NCI-H1436 (cell line): ENCODE measurements around the gene IKZF5.

Experiments used
- DNase-seq: peaks from one replicate; lab custom pipeline; 2025; lab: John Stamatoyannopoulos, UW

IKZF5 gene

DNA sequence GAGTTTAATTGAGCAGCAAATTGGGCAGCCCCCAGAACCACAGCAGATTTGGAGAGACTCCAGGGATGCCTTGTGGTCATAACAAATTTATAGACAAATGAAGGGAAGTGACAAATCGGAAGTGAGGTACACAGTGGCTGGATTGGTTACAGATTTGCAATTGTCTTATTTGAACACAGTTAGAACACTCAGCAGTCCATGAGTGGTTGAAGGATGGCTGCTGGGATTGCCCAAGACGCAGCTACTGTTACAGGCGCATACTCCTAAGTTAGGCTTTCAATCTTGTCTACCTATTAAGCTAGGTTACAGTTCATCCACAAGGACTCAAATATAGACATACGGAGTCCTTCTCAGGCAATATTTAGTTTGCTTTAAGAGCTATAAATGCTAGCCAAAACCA, 7.6 kb upstream of the IKZF5 start:
- no peak for DNase-seq

DNA sequence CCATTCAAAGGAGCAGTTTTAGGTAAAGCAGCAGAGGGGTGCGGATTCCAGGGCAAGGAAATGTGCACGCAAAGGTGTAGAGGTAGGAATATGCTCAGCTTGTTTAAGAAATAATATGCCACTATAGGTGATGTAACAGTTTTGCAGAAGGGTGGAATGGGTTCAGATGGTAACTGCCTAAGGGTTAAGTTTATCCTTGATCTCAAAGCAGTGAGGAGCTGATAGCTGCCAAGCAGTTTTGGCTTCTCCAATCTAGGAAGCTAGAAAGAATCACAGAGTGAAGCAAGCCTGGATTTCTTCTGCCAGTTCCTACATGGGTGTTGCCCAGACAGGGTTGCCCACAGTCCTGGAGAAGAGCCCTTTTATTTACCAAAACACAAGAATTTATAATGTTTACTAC, 6.2 kb upstream of the IKZF5 start:
- DNase-seq = no peak

DNA sequence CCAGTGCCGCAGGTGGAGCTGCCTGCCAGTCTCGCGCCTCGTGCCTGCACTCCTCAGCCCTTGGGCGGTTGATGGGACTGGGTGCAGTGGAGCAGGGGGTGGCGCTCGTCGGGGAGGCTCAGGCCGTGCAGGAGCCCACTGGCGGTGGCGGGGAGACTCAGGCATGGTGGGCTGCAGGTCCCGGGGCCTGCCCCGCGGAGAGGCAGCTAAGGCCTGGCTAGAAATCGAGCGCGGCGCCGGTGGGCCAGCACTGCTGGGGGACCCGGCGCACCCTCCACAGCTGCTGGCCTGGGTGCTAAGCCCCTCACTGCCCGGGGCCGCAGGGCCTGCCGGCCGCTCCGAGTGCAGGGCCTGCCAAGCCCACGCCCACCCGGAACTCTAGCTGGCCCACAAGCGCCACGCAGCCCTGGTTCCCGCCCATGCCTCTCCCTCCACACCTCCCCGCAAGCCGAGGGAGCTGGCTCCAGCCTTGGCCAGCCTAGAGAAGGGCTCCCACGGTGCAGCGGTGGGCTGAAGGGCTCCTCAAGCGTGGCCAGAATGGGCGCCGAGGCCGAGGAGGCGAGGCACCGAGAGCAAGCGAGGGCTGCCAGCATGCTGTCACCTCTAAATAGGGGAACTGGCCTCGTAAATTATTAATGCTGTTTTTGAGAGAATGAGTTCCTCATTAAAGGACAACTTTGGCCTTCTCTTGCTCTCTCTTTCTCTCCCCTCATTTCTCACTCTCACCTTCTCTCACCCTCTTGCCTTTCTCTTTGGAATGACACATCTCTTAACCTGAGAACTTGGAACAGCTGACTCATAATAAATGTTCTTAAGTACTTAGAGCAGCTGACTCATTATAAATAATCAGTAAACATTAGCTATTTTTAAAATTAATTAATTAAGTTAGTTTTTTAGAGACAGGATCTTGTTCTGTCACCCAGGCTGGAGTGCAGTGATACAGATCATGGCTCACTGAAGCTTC, 5.1 kb upstream of the IKZF5 start:
- DNase-seq = no peak

DNA sequence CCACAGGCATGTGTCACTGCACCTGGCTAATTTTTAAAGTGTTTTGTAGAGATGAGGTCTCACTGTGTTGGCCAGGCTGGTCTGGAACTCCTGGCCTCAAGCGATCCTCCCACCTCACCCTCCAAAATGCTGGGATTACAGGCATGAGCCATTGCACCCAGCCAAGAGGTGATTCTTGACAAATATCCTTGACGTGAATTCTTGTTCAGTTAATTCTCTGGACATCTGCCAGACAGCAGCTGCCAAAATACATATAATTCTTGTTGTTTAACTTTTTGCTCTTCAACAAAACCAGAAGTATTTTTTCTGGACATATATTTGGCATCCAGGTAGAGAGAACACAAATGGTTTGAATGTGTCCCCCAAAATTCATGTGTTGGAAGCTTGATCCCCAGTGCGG, 3.4 kb upstream of the IKZF5 start:
- no peak for DNase-seq

DNA sequence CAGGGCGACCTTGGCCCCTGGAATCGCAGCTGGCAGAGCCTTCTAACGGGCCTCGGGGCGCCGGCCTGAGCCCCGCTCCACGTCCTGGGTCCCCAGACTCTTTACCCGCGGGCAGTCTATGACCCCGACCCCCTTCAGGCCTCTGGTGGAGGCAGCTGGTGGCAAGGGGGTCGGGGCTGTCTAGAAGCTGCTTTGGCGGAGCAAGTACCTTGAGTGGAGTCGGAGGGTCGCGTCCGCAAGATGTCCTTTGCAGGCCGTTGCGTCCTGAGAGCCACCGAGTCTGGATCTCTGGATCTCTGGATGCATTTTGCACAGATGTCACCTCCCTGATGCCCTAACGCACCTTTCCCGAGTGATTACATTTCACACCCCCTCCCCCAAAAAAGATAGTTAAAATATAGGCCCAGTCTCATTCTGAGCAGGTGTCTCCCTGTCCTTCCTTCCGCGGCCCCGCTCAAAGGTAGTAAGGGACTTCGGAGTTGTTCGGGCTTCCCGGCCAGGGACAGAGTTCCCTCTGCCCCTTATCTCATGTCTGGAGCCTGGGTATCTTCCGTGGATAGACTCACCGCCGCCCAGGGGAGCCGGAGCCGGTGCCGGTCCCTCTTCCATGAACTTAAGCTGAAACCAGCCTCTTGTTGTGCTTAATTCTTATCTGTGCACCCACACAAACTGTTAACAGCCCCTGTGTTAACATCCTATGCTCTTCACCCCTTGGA, 668 bp upstream of the IKZF5 start:
- peak; percentile 23 for DNase-seq

DNA sequence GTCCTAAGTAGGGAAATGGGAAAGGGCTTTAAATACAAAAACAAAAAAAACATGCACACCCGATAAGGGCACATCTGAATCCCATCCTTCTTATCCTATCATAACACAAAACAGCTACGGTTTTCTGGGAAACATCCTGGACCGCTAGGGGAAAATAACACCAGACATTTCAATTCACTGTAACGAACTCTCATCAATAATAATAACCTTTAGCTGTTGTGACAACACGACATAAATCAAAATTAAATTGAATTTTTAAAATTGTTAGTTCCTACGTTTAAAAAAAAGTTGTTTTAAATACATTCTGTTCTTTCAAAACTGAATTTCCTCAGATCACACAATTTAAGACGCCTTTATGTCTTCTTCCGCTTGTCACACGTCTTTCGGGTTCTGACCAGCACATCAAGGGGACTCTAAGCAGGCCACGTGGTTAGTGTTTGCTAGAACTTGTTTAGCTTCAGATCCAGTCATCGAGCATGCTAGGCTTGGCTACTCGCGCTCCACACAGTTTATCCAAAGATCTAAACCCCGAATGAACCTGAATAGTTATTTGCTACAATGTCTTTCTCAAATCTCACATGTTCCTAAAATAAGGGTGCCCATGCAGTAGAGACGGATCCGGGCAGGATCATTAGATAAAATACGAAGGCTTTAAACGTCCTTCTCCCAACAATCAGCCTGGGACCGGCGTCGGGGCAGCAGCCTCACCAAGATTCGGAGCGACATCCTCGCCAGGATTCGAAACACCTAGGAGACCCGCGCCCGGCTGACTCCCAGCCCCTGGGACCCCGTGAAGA, 839 bp downstream of the IKZF5 start:
- peak; percentile 6 for DNase-seq

DNA sequence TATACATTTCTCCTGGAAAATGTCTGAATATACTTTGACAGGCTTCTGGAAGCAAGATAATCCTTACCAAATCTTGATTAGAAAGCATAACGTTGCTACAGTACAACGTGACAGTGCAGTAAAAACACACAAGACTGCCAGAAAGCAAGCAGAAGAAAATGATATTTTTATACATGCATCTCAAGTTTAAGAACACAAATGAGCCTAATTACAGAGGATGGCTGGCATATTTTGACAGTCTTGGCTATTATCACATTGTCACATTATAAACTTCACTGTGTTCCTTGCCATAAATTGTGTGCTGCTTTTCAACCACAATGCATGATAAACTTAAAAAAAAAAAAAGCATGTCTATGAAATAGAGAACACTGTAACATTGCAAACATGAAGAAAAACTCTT, 4.3 kb downstream of the IKZF5 start:
- no peak for DNase-seq

DNA sequence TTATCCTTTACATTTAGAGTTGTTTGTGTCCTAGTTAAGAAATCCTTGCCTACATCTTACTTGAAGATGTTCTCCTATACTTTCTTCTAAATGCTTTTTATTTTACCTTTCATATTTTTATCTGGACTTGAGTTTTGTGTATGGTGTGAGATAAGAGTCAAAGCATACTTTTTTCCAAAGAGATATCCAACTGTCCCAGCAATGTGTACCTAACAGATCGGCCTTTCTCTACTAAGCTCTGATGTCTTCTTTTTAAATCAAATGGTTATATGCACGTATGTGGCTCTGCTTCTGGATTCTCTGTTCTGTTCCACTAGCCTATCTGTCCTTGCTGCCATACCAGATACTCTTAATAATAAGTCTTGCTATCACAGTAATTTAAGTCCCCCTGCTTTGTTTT, 7.2 kb downstream of the IKZF5 start:
- DNase-seq = no peak

DNA sequence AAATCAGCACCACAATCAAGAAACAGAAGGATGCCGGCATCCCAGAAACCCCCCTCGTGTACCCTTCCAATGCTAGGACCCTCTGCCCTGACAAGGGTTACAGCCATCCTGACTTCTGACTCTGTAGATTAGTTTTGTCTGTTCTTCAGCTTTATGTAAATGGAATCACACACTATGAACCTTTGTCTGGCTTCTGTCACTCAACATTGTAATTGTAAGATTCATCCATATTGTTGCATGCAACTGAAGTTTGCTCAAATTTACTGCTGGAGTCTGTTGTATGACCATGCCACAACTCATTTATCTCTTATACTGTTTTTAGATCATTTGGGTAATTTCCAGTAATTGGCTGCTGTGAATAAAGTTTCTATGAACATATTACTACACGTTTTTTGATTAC, 8.4 kb downstream of the IKZF5 start:
- DNase-seq = no peak

DNA sequence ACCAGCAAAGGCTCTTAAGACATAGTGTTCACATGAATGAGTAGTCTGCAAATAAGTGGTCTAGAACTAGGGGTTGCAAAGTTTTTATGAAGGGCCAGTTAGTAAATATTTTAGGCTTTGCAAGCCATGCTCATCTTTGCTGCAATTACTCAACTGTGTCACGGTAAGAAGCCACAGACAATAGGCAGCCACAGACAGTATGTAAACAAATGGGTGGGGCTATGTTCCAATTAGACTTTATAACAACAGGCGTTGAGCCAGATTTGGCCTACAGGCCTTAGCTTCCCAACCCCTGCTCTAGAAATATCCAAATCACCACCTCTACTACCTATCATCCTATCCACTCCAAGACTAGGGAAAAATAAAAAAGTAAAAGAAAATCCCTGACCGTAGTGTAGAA, 9.2 kb downstream of the IKZF5 start:
- DNase-seq = peak; percentile 5

DNA sequence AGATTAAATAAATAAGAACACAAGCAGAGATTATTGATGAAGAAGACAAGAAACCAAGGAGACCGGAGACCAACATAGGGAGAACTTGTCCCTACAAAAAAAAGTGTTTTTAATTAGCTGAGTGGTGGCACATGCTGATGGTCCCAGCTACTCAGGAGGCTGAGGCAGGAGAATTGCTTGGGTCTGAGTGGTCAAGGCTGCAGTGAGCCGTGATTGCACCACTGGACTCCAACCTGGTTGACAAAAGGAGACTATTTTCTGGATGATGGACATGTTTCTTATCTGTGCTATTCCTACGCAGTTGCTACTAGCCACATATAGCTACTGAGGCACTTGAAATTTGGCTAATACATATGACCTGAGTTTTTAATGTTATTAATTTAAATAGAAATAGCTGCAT, 9.7 kb downstream of the IKZF5 start:
- no peak for DNase-seq

DNA sequence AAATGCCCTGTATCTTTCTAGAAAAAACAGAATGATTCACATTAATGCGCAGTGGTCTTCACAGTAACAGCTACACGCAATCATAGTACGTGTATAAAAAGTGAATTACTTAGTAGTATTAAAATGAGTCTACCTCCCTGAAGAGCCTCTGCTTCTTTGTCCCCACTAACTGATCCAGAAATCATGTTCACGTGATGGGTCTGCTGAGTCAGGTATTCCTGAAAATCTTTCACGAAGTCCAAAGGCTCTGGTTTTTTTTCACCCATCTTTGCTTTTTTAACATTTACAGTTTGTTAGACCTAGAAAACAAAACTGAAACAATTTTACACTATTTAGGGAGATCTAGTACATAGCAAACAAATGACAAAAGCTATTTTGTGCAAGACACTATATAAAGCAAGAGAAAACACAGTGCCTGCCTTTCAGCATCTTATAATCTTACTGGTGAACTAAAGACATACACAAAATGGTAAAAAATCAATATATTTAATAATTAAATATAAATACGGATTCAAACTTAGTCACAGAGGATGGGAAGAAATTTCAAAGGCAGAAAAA, 10.2 kb downstream of the IKZF5 start:
- no peak for DNase-seq

DNA sequence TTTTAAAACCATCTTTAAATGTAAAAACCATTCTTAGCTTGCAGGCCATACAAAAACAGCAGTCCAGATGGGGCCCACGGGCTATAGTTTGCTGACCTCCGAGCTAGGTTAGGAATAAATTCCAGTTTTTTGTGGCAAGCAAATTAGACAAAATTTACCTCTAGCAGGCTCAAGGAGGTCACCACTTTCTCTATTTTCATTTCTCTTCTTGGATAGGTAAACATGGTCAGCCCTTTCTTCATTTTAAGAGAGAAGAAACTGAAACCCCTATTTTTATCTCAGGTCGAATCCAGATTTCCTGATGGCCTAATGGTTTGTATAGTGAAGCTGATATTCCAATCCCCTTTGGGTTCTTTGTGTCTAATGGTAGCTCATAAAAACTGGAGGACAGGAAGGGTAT, 10.7 kb downstream of the IKZF5 start:
- no peak for DNase-seq

DNA sequence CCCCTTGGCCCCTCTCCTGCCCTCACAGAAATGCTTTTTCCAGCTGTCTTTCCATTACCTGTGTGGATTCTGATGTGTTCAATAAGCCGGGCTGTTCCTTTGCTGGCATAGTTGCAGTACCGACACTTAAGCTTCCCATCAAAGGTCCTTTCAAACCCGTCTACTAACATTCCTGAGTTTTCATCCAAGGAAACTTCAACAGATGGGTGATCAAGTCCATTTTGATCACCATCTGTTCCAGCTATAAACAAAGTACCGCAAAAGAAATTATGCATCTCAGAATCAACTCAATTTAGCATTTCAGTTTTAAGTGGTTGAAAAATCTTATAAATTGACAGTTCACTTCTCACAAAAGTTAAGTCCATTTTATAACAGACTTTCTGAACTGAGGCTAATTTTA, 12.7 kb downstream of the IKZF5 start:
- no peak for DNase-seq

DNA sequence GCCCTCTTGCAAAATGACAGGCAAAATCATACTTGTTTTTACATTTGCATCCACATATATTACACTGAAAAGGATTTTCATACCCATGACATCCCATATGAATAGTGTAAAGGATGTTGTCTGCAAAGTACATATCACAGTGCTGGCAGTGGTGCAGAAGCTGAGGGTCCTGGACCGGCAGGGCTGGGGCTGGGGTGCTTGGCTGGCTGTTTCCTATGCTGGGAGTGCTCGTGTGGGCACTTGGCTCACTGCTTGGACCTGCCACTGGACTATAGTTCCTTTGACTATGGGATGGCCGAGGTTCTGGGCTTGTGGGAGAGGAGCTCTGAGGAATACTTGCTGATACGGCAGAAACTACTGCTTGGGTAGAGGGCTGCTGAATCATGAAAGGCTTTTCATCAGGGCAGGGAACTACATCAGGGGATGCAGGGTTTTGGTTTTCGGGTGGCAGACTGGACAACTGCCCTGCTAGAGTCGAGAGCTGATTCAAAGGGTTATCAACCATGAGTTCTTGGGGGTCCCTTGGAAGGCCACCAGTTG, 14.7 kb downstream of the IKZF5 start:
- DNase-seq = no peak

DNA sequence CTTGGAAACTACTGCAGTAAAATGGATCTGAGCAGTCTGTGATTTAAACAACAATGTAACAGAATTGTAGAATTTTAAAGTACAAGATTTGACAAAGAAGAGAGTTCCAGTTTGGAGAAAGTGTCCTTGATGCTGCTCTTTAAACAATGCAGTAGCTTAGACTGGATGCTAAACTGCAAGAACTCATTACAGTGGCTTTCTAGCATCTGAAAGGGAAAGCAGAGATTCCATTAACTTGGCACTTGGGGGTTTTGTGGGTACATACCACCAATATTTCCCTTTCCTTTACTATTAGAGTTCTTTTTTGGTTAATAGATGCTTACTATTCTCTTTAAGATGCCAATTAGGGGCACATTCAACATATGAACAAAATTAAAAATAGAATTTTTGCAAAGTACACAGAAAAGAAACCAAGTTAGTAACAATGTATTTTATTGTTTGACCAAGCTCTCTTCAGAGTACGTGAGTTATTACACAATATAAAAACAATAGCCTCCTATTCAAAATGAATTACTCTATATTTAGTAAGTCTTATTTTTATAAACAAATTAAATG, 16.5 kb downstream of the IKZF5 start:
- DNase-seq = no peak

DNA sequence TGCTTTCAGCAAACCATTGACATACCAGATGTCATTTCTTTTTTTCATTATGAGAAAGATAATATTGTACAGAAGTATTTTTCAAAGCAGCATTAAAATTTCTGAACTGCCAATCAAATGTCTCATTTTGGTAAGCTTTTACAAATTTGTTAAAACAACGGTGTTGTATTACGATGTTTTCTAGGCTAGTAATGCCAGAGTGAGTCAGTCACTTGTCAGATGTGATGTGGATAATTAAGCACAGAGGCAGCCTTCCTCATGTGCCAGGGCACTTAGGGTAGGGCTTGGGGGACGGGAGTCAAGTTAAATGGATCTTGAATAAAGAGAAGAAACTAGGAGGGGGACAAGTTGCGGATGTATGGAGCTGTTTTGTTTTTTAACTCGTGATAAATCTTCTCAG, 18.3 kb downstream of the IKZF5 start:
- DNase-seq = no peak

DNA sequence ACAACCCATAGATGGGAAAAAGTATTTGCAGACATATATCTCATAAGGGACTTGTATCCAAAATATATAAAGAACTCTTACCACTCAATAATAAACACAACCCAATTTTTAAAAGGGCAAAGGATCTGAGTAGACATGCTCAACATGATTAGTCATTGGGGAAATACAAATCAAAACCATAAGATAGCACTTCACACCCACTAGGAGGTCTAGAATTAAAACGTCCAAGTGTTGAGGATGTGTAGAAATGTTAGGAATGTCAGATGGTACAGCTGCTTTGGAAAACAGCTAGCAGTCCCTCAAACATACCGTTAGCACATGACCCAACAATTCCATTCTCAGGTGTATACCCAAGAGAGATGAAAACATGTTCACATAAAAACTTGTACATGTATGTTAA, 20.1 kb downstream of the IKZF5 start:
- no peak for DNase-seq

DNA sequence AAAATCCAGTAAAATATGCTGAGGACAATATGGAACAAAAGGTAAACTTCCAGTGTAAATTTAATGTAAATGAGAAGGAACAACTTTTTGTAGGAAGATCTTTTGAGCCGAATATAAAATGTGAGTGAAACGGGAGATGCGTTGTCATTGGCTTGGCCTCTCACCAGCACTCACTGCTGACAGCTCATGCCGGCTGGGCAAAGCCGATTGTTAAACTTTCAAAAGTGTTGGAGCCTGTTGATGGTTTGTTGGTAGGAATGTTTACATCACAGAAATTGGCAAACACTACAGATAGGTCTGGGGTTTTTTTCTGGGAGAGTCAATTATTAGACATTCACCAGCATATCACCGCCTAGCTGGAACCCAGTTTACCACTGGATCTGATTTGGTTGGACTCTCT, 22.3 kb downstream of the IKZF5 start:
- DNase-seq = no peak

DNA sequence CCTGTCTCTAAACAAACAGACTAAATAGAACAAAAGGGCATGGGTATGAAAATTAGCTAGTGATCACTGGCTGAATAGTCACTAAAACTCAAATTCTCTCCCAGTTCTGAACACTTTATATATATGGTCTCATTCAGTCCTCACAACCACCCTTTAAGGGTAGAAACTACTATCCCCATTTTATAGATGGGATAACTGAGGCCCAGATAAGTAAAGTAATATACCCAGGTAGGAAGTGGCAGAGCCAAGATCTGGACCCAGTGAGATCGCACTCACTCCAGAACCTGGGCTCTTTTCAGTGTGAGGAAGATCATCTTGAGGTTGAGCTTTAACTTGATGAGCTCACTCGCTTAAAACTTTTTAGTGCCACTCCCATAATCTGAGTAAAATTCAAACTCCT, 23.9 kb downstream of the IKZF5 start:
- DNase-seq = no peak

DNA sequence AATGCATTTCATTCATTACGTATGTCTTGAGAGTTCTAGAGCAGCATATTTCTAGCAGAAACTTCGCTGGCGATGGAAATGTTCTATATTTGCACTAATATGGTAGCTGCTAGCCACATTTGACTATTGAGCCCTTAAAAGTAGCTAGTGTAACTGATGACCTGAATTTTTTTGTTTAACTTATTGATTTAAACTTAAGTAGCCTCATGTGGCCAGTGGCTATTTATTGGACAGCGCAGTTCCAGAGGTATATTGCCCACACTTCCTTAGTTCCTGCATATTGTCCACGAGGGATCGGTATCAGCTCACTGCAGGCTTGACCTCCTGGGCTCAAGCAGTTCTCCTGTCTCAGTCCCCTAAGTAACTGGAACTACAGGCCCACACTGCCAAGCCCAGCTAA, 24.7 kb downstream of the IKZF5 start:
- no peak for DNase-seq

DNA sequence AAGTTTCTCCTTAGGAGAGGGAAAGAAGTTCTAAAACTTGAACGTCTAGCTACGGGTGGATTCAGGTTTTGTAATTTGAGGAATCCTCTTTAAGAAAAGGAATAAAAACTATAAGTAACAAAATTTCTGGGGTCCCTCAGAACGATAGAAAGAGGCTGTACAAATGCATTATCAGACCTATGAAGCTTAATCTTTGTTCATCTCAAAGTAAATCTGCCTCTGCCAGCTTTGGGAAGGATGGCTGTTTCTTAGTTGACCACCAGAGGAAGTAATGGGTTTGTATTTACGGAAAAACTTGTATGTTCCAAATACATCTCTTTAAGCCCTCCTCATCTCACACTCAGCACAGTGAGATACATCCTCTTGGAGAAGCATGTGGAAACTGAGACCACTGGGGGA, 27.5 kb downstream of the IKZF5 start:
- no peak for DNase-seq
